Rectal smooth muscle tissue (tissue), 1 donor: ENCODE results near the gene TBX2.

Source experiments
- H3K27ac ChIP-seq: one replicate; pipeline ENCODE4 v1.7.0; 2013; ENCODE audit warnings: low read depth, low read length, inconsistent platforms
- H3K27me3 ChIP-seq: one replicate; pipeline ENCODE4 v1.7.0; 2013; ENCODE audit warnings: low read length; ENCODE audit not compliant: control insufficient read depth, insufficient read depth
- H3K36me3 ChIP-seq: one replicate; pipeline ENCODE4 v1.7.0; 2013; ENCODE audit warnings: low read length; ENCODE audit not compliant: control insufficient read depth, insufficient read depth
- H3K4me1 ChIP-seq: one replicate; pipeline ENCODE4 v1.7.0; 2013; ENCODE audit warnings: low read length; ENCODE audit not compliant: control insufficient read depth, insufficient read depth
- H3K4me3 ChIP-seq: one replicate; pipeline ENCODE4 v1.7.0; 2013; ENCODE audit warnings: low read length
- H3K9ac ChIP-seq: one replicate; pipeline ENCODE4 v1.7.0; 2013; ENCODE audit warnings: low read length

TBX2 gene

DNA sequence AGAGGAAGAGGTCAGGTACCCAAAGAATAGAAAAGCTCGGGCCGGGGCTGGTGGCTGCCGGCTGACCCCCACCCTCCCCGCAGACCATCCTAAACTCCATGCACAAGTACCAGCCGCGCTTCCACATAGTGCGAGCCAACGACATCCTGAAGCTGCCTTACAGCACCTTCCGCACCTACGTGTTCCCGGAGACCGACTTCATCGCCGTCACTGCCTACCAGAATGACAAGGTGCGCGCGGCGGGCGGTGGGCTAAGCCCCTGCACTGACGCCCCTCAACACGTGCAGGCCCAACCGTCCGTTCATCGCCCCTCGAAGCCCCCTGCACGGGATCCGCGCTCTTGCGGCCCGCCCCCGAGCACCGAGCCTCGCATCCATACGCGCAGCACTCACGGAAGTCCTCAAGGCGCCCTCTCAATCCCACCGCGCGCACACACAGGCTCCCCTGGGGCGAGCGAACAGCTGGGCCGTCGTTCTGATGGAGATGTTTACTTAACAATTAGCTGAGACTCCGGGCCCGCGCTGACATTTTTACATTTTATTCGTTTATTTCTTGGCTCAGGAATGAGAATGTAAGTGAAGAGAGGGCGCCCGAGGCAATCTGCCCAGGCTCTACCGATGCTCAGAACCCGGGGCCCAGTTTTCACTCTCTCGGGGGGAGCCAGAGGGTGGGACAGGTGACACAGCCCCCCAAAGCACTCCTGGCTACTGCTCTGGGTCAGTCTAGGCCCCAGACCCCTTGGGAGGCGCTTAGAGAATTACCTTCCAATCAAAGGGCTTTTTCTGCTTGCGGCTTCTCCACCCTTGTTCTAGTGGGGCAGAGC, 3.5 kb downstream of the TBX2 start:
- Histone ChIP-seq H3K27ac (no peak overlapping the region), H3K27me3 (peaks cover 65% of the 10 kb centered on the region), H3K36me3 (no peaks in the 10 kb centered on the region), H3K4me1 (peaks cover 8% of the 10 kb centered on the region), H3K9ac (no peak overlapping the region), H3K4me3 (peak overlapping the region; percentile 43)

DNA sequence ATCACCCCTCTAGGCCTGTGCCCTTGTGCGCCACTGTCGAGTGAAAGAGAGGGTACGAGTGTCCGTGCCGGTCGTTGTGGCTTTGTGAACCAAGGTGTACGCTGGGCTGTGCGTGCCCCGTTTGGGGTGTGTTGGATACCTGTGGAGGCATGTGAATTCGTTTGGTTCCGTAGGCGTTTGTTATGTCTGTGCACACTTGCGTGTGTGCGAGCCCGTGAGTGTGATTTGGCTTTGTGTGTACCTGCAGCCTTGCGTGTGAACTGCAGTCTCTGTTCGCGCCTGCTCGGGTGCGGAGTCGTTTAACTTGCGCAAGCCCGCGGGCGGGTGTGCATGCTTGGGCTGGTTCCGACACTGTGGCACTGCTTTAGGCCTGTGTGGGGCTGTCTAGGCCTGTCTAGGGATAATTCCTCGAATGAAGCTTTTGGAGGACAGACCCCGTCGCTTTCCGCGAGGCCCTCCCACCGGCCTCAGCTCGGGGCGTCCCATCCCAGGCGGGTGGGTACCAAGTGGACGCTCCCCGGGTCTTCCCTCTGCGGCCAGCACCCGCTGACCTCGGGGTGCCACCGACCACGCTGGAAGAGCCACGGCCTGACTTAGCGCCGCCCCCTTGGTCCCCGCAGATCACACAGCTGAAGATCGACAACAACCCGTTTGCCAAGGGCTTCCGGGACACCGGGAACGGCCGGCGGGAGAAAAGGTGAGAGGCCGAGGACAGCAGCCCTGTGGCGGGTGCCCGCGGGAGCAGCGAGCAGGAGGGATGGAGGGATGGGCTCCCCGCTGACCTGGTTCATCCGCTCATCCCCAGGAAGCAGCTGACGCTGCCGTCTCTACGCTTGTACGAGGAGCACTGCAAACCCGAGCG, 4.4 kb downstream of the TBX2 start:
- H3K36me3 ChIP-seq: no peaks in the 10 kb centered on the region
- H3K4me1 ChIP-seq: peaks cover 8% of the 10 kb centered on the region
- peak overlapping the region; percentile 48 for H3K4me3 ChIP-seq
- H3K9ac ChIP-seq: no peak overlapping the region
- H3K27ac ChIP-seq: no peak overlapping the region
- H3K27me3 ChIP-seq: peaks cover 66% of the 10 kb centered on the region

GRCh38 chr17:61404663-61404912, 4.9 kb downstream of the TBX2 start:
- Histone ChIP-seq H3K27ac (no peak overlapping the region), H3K4me1 (peaks cover 8% of the 10 kb centered on the region), H3K27me3 (peaks cover 66% of the 10 kb centered on the region), H3K4me3 (peak overlapping the region; percentile 48), H3K9ac (no peak overlapping the region), H3K36me3 (no peaks in the 10 kb centered on the region)

DNA sequence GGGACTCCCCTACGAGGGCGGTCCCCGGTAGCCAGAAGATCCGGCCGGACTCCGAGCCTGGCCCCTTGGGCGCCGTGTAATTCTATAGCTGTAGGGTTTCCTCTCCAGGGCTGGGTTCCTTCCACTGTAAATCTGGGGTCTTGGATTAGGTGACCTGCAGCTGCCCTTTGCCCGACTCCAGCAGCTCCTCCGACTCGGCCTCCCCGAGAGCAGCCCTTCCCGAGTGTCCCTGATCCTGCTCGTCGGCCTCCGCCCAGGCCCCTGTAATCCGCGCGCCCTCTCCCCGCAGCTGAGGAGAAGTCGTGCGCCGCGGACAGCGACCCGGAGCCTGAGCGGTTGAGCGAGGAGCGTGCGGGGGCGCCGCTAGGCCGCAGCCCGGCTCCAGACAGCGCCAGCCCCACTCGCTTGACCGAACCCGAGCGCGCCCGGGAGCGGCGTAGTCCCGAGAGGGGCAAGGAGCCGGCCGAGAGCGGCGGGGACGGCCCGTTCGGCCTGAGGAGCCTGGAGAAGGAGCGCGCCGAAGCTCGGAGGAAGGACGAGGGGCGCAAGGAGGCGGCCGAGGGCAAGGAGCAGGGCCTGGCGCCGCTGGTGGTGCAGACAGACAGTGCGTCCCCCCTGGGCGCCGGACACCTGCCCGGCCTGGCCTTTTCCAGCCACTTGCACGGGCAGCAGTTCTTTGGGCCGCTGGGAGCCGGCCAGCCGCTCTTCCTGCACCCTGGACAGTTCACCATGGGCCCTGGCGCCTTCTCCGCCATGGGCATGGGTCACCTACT, 5.5 kb downstream of the TBX2 start:
- no peak overlapping the region for H3K9ac ChIP-seq
- H3K27ac ChIP-seq: no peak overlapping the region
- no peaks in the 10 kb centered on the region for H3K36me3 ChIP-seq
- peak overlapping the region; percentile 48 for H3K4me3 ChIP-seq
- H3K4me1 ChIP-seq: peaks cover 8% of the 10 kb centered on the region
- H3K27me3 ChIP-seq: peaks cover 70% of the 10 kb centered on the region

GRCh38 chr17:61405686-61406536, 6.3 kb downstream of the TBX2 start:
- H3K27me3 ChIP-seq: peaks cover 71% of the 10 kb centered on the region
- no peak overlapping the region for H3K27ac ChIP-seq
- H3K9ac ChIP-seq: no peak overlapping the region

DNA sequence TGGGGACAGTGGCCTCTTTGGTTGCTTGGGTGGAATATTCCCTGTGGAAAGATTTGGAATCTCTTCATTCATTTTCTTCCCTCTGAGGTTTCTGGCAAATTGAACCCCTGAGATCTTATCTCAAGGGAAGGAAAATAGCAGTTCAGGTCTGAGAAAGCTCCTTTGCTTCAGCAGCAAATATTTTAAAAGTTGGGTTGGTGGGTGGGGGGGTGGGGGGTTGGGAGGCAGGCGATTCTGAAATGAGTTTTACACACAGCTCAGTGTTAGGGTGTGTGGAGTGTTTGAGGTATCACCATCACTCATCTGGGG, 6.8 kb downstream of the TBX2 start:
- H3K4me1 ChIP-seq: peaks cover 8% of the 10 kb centered on the region
- peaks cover 71% of the 10 kb centered on the region for H3K27me3 ChIP-seq
- H3K9ac ChIP-seq: no peak overlapping the region
- no peak overlapping the region for H3K27ac ChIP-seq
- H3K36me3 ChIP-seq: no peaks in the 10 kb centered on the region
- no peak overlapping the region for H3K4me3 ChIP-seq

More at GRCh38 chr17:61405686-61406536, 6.3 kb downstream of the TBX2 start:
- Histone ChIP-seq H3K4me3 (no peak overlapping the region), H3K36me3 (no peaks in the 10 kb centered on the region), H3K4me1 (peaks cover 8% of the 10 kb centered on the region)

- Histone ChIP-seq H3K4me3 (no peak overlapping the region), H3K9ac (no peak overlapping the region), H3K36me3 (no peaks in the 10 kb centered on the region), H3K27ac (no peak overlapping the region), H3K27me3 (peaks cover 71% of the 10 kb centered on the region), H3K4me1 (peaks cover 10% of the 10 kb centered on the region)
Measured at GRCh38 chr17:61406971-61407911, 7.6 kb downstream of the TBX2 start.

- H3K4me1 ChIP-seq: peaks cover 10% of the 10 kb centered on the region
- no peak overlapping the region for H3K27ac ChIP-seq
- peaks cover 70% of the 10 kb centered on the region for H3K27me3 ChIP-seq
- no peak overlapping the region for H3K4me3 ChIP-seq
- no peaks in the 10 kb centered on the region for H3K36me3 ChIP-seq
- H3K9ac ChIP-seq: no peak overlapping the region
Measured at GRCh38 chr17:61408151-61409041, 8.8 kb downstream of the TBX2 start.

GRCh38 chr17:61409301-61410112, 9.9 kb downstream of the TBX2 start:
- no peak overlapping the region for H3K27ac ChIP-seq
- no peaks in the 10 kb centered on the region for H3K36me3 ChIP-seq
- peaks cover 4% of the 10 kb centered on the region for H3K4me1 ChIP-seq
- H3K9ac ChIP-seq: no peak overlapping the region
- H3K4me3 ChIP-seq: peak overlapping the region; percentile 62
- peaks cover 59% of the 10 kb centered on the region for H3K27me3 ChIP-seq
